ENCODE data around the gene LAMA5.

The LAMA5 gene

GRCh38 chr20:62403331-62403730 is 36.2 kb upstream of the LAMA5 start:
- DNase-seq: no peak

DNA sequence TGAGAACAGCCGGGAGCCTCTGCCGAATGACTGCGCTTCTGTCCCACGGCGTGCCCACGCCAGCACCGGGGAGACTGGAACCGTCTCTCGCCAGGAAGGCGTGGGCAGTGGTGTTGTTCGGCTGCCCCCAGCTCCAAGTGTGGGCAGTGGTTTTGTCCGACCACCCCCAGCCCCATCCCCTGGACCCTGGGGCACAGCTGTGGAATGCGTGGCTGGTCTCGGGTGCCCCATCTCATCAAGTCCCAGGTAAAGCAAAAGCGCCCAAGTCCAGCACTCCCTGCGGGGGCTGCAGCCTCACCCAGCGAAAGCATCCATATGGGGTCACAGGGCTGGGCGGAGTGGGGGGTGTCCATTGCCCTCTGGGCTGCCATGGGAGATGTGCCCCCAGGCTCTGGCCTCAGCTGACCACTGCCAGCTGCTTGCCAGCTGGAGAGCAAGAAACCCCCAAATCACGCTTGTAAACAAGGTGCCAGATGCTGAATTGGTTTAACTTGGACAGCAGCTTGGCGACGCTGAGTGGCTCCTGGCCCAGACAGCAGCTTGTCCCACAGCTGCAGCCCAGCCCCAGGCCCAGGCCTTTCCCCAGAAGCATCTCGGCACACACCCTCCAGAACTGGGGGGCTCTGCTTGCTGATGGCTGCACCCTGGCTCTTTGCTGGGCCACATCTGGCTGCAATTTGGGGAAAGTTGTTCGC is 35.5 kb upstream of the LAMA5 start:
- no peak for DNase-seq

DNA sequence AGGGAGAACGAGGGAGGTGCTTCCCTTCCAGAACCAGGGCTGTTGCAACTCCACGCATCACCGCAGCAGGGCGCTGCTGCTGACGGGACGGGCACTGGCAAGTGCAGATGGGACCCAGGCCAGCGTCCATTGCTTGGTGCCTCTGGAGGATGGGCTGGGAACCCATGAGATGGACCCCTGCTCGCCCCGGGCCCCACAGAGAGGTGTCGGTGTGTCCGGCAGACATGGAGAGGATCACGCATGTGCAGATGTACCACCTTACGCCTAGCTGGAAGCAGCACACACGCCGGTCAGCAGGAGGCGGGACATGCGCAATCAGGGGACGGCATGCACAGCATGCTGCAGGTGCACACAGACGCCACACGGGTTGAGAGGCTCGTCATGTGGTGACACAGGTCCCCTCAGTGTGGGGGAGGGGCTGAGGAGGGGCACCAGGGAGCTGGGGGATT is 34.2 kb upstream of the LAMA5 start:
- no peak for DNase-seq

GRCh38 chr20:62400541-62400940 is 33.4 kb upstream of the LAMA5 start:
- DNase-seq: no peak

DNA sequence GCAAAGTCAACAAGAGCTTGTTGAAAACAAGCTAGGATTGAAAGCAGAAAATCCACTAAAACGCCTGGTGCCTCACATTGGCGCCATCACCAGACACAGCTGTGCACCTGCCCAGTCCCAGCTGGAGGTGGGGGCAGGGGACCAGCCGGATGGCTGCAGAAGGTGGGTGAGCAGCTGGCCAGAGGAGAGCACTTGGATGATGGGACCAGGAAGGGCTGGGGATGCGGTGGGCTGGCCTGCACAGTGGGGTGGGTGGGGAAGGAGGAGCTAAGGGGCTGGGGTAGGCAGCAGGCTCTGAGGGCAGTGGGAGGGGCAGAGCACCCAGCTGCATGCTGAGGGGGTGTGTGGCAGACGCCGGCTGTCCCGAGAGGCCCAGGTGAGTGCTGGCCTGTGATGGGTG is 32.9 kb upstream of the LAMA5 start:
- no peak for DNase-seq

GRCh38 chr20:62398120-62398821 is 31.2 kb upstream of the LAMA5 start:
- no peak for DNase-seq

- no peak for DNase-seq
These were observed 29.5 kb upstream of the LAMA5 start for GRCh38 chr20:62396367-62397239.

DNA sequence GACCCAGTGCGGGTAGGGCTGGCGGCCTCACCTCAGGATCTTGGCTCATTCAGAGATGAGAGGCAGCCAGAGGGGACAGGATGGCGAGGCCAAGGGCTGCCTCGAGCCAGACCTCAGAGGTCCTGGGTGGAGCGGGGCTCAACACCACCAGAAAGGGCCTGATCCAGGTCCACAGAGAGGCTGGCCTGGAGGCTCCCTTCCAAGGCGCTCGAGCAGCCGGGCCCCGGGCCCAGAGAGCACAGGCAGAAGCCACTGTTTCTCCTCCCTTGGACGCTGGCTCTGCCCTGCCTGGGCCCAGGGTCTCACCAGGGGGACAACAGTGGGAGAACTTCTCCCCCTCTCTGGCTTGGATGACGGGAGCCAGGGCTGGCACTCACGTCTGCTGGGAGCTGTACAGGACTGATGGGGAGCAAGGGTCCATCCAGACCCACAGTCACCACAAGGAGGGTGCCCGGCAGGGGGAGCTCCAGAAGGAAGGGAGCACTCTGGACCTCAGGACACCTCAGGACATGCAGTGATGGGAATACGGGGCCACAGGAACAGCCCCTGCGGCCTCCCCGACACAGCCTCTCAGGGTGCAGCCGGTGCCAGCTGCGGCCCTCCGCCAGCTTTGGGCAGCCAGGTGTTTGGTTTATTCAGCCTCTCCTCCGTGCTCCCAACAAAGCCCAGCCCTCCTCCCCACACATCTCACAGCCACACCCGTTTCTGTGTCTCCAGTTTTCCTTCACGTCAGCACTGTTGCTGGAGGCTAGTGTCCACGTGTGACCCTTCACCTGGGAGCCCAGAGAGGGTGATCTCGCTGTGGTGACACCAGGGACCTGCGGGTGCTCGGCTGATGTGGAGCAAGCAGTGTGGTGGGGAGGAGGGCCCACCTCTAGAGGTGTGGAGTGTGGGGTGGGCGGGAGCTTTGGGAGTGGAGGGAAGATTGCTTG is 28.5 kb upstream of the LAMA5 start:
- no peak for DNase-seq

- no peak for DNase-seq
These were observed 27.4 kb upstream of the LAMA5 start for GRCh38 chr20:62394248-62395245.

- DNase-seq: no peak
These were observed 26.7 kb upstream of the LAMA5 start for GRCh38 chr20:62393830-62394229.

- DNase-seq: no peak
These were observed 26.2 kb upstream of the LAMA5 start for GRCh38 chr20:62393335-62393665.

DNA sequence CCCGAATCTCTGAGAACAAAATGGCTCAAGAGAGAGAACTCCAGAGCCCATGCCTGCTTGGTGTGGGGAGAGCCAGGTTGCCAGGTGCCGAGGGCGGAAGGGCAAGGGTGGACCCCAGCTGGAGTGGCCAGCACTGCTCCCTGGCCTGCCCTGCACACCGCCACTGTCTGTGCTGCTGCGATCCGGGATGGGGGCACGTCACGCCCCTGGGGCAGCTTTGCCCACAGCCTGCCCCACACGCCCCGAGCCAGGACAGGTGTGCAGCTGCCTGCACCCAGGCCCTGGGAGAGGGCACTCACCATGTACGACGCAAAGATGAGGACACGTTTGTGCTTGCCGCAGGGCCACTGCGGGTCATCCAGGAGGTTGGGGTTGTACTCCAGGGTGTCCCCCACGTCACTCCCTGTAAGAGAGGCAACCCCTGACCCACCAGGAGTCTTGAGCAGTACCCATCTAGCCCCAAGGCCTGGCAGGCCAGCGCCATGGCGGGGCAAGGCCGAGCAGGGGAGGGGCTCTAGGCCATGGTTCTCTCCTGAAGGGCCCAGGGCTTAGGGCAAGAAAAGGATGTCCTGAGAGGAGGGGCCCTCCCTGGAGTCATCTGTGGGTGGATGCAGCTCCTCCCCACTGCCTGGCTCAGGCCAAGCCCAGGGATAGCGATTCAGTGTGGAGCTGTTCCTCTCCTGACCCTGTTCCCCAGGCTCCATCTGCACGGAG is 25.7 kb upstream of the LAMA5 start:
- DNase-seq: no peak

DNA sequence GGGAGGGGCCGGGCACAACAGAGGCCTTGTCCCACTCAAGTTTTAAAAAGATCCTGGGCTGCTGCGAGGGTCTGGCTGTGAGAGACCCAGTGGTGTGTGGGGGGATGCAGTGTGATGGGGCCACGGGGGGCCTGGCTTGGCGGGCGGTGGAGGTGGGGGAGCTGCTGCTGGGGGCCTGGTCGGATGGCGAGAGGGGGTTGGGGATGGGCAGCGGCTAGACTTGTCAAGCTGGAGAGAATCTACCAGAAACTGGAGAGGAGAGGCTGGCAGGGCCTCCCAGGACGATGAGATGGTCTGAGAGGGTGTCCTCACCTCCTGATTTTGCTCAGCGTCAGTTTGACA is 24.9 kb upstream of the LAMA5 start:
- DNase-seq: no peak

GRCh38 chr20:62391165-62392076 is 24.3 kb upstream of the LAMA5 start:
- no peak for DNase-seq

GRCh38 chr20:62390317-62391164 is 23.4 kb upstream of the LAMA5 start:
- no peak for DNase-seq

DNA sequence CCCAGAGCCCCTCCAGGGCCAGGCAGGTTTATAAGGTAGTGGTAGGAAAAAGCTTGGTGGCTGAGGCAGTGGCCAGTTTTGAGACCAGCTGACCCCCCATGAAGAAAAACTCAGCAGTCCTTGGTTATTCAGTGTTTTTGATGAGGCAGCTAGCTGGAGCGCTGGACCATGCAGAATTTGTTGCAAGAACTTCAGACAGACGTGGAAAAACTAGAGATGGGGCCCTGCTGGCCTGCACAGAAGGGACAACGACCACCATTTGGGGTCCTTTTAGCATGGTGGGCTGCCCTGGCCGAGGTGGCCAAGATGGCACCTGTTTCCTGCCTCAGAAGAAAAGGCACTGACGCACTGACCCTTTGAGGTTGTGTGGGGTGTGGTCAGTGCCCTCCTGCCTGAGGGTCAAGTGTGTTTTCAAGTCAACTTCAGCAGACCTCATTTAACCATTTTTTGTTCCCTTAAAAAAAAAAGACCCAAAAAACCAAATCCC is 22.5 kb upstream of the LAMA5 start:
- no peak for DNase-seq

- DNase-seq: no peak
These were observed 21.9 kb upstream of the LAMA5 start for GRCh38 chr20:62388839-62389600.
